ENCODE results near the gene SYT5.

The SYT5 gene

GRCh38 chr19:55146705-55147273, 33.3 kb downstream of the SYT5 start:
- peak; percentile 75 for DNase-seq (ENCODE audit: low spot score)

- DNase-seq (ENCODE audit: low spot score), result peak; percentile 85
These were observed 33.9 kb downstream of the SYT5 start for GRCh38 chr19:55146078-55146704.

GRCh38 chr19:55145232-55145631, 34.9 kb downstream of the SYT5 start:
- DNase-seq (ENCODE audit: low spot score), result no peak

GRCh38 chr19:55141696-55142095, 38.4 kb downstream of the SYT5 start:
- DNase-seq (ENCODE audit: low spot score), result no peak

GRCh38 chr19:55137915-55138314, 42.2 kb downstream of the SYT5 start:
- DNase-seq (ENCODE audit: low spot score), result no peak

- no peak for DNase-seq (ENCODE audit: low spot score)
These were observed 43.5 kb downstream of the SYT5 start for GRCh38 chr19:55136399-55137102.

- DNase-seq (ENCODE audit: low spot score), result no peak
These were observed 45.4 kb downstream of the SYT5 start for GRCh38 chr19:55134736-55135135.

- DNase-seq (ENCODE audit: low spot score), result no peak
These were observed 46.2 kb downstream of the SYT5 start for GRCh38 chr19:55133639-55134444.

GRCh38 chr19:55132453-55133129, 47.5 kb downstream of the SYT5 start:
- peak; percentile 63 for DNase-seq (ENCODE audit: low spot score)

- no peak for DNase-seq (ENCODE audit: low spot score)
These were observed 48.7 kb downstream of the SYT5 start for GRCh38 chr19:55131421-55131820.

Data from D341Med (cell line).